Measurements from ENCODE around the gene CDC14A. TPM values are rescaled to one million over a fixed set of nuclear protein-coding genes. Genes with fewer than 3 reads are reported as not detected.

Gene CDC14A
- total and polyA plus RNA-seq, 2 donors (not counting 3 experiments of a cell fraction or from before 2014, with no cell fraction given), result 3.4 to 13.9 TPM

DNA sequence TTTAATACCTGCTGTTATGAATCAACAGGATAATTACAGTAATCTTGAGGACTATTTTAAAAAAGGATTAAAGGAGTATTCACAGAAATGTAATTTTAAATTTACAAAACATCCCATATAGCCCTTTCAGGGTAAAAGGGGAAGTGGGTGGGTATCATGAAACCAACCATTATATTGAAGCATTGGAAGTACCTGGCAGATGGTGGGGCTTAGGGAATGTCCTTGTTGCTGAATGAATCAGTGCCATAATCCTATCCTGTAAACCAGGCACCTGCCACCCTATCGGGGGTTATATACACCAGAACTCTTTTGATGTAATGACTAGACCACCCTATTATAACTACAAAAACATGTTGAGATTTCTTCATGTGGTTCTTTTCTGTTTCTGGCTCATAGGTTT lies 30.4 kb downstream of the CDC14A start:
- intact Hi-C loops (cut with micrococcal nuclease) (no loop called here), dilution Hi-C loops (cut with MboI; ENCODE audit: extremely low pct_ligation_motif_present, low sequenced_read_pairs) (no loop called here)
- CTCF ChIA-PET, result interaction anchor here (1.1 to 1.3 kb wide), 2 partner anchors 25 to 77 kb away, joined by 3 read pairs; no protein-coding TSS in a partner anchor
- Histone ChIP-seq H3K36me3 (ENCODE audit: control insufficient read depth in 2 of 2, extremely low read depth in 1 of 2, insufficient read depth in 2 of 2, low read length in 2 of 2) (no peaks in the 10 kb centered on the region), H3K9me1 (replicated peaks; ENCODE audit: control insufficient read depth, extremely low read depth, insufficient read depth, low read length) (no peaks in the 10 kb centered on the region), H3K4me2 (ENCODE audit: insufficient read depth, low read length) (no peak overlapping the region), H3K9me3 (replicated peaks; ENCODE audit: control insufficient read depth, insufficient read depth, low read length) (no peaks in the 10 kb centered on the region), H4K20me1 (replicated peaks; ENCODE audit: control insufficient read depth, extremely low read depth, insufficient read depth, low read length) (no peaks in the 10 kb centered on the region), H2AFZ (ENCODE audit: low read depth, low read length) (no peak overlapping the region), H3K4me3 (replicated peaks in 1 of 3; ENCODE audit: insufficient read depth in 1 of 3, low read depth in 1 of 3, low read length in 3 of 3) (no peak overlapping the region), H3K27me3 (ENCODE audit: control insufficient read depth in 2 of 2, insufficient read depth in 2 of 2, low read length in 2 of 2) (no peaks in the 10 kb centered on the region), H3K9ac (replicated peaks; ENCODE audit: extremely low read depth, insufficient read depth, low read length) (no peak overlapping the region), H3K4me1 (ENCODE audit: control insufficient read depth, extremely low read depth, insufficient read depth, low read length) (peaks cover 7% of the 10 kb centered on the region), H3K79me2 (ENCODE audit: control insufficient read depth, insufficient read depth, low read length) (no peaks in the 10 kb centered on the region), H3K27ac (ENCODE audit: insufficient read depth, low read depth, low read length) (no peak overlapping the region)
- no peak for FAIRE-seq
- BruUV-seq (replicated peaks), result no TSS peak
- POLR2A ChIA-PET, result no interaction called here
- TF ChIP-seq CTCF (IDR thresholded peaks at IDR 0.05; ENCODE audit: extremely low read depth in 1 of 2, insufficient read depth in 1 of 2, low read depth in 1 of 2, low read length in 2 of 2) (no peak), POLR2AphosphoS5 (IDR thresholded peaks at IDR 0.05; ENCODE audit: insufficient read depth, low read depth, low read length) (no peak), MYC (IDR thresholded peaks at IDR 0.05; ENCODE audit: low read depth, low read length) (no peak), POLR2A (IDR thresholded peaks at IDR 0.05; ENCODE audit: low read depth, low read length) (no peak), FOS (IDR thresholded peaks at IDR 0.05; ENCODE audit: borderline replicate concordance, insufficient read depth, low read length) (no peak), GATA2 (IDR thresholded peaks at IDR 0.05; ENCODE audit: insufficient read depth, insufficient read length, low read depth, low read length) (no peak), JUN (IDR thresholded peaks at IDR 0.05; ENCODE audit: borderline replicate concordance, insufficient read depth, insufficient read length, low read depth) (no peak), EZH2 (IDR thresholded peaks at IDR 0.05; ENCODE audit: borderline replicate concordance, low read depth, low read length, severe bottlenecking) (no peak)
- TF ChIP-seq, protein P1, sequence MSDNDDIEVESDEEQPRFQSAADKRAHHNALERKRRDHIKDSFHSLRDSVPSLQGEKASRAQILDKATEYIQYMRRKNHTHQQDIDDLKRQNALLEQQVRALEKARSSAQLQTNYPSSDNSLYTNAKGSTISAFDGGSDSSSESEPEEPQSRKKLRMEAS (IDR thresholded peaks at IDR 0.05; ENCODE audit: insufficient read depth, insufficient read length), result no peak
- no peak for DNase-seq (ENCODE audit: low read depth, low spot score)

All from endothelial cell of umbilical vein (primary cell).